PC-3 (cell line): ENCODE results near the gene DENND2C. TPM values are rescaled to one million over a fixed set of nuclear protein-coding genes. Genes with fewer than 3 reads are reported as not detected.

Experiments used
- ATAC-seq: fragments of 200-7000 bp; cut with Tn5 transposase; 2 replicates; pipeline ENCODE4 v1.9.1; 2020; ENCODE audit warnings: mild to moderate bottlenecking, moderate library complexity
- BruUV-seq: library from RNA; stranded (reverse); fragments of 400-500 nt; replicated peaks from 2 replicates; lab custom pipeline; 2021; lab: Mats Ljungman, UMichigan
- CTCF ChIA-PET: fragments of 300-600 bp; sonication (Branson Sonifier 250); formaldehyde crosslinking; loops from one replicate; lab custom pipeline; 2022; ENCODE audit warnings: antibody characterized with exemption; lab: Charles Lee
- POLR2A ChIA-PET: fragments of 300-600 bp; sonication (Branson Sonifier 250); formaldehyde crosslinking; loops from one replicate; lab custom pipeline; 2022; ENCODE audit warnings: antibody characterized with exemption; ENCODE audit not compliant: unreplicated experiment; lab: Charles Lee
- DNase-seq: peaks from one replicate; pipeline ENCODE4 v3.0.0-alpha.2; 2015
- H2AFZ ChIP-seq: fragments of 300-600 bp; sonication (generic); 2 replicates; pipeline ENCODE4 v1.6.0; 2016; ENCODE audit warnings: antibody characterized with exemption, low read length
- H3F3A ChIP-seq: fragments of 300-600 bp; sonication (generic); one replicate; pipeline ENCODE4 v1.6.0; 2017; ENCODE audit warnings: antibody characterized with exemption, low read length, control low read depth, mild to moderate bottlenecking; ENCODE audit not compliant: unreplicated experiment
- H3K27ac ChIP-seq: fragments of 300-600 bp; sonication (generic); 2 replicates; pipeline ENCODE4 v1.5.1; 2016; ENCODE audit warnings: mild to moderate bottlenecking, low read length
- H3K27me3 ChIP-seq: fragments of 300-600 bp; sonication (generic); 2 replicates; pipeline ENCODE4 v1.6.1; 2016; ENCODE audit warnings: low read length, mixed read lengths
- H3K36me3 ChIP-seq: fragments of 300-600 bp; sonication (generic); 2 replicates; pipeline ENCODE4 v1.6.1; 2016; ENCODE audit warnings: low read depth, mixed run types, low read length, mixed read lengths
- H3K4me1 ChIP-seq: fragments of 300-600 bp; sonication (generic); 2 replicates; pipeline ENCODE4 v1.5.1; 2016; ENCODE audit warnings: low read length; ENCODE audit not compliant: insufficient read depth
- H3K4me2 ChIP-seq: fragments of 300-600 bp; sonication (generic); 2 replicates; pipeline ENCODE4 v1.6.0; 2016; ENCODE audit warnings: low read length
- H3K4me3 ChIP-seq: fragments of 300-600 bp; sonication (generic); 2 replicates; pipeline ENCODE4 v1.5.1; 2016; ENCODE audit warnings: mild to moderate bottlenecking, low read length, mixed read lengths
- H3K79me2 ChIP-seq: fragments of 300-600 bp; sonication (generic); 2 replicates; pipeline ENCODE4 v1.6.1; 2017; ENCODE audit warnings: low read length, mixed read lengths
- H3K9ac ChIP-seq: fragments of 300-600 bp; sonication (generic); 2 replicates; pipeline ENCODE4 v1.6.0; 2016; ENCODE audit warnings: mild to moderate bottlenecking, low read length
- H3K9me2 ChIP-seq: fragments of 300-600 bp; sonication (generic); replicated peaks from 2 replicates; pipeline ENCODE4 v1.6.1; 2016; ENCODE audit warnings: mixed run types, low read length, mixed read lengths
- H3K9me3 ChIP-seq: fragments of 300-600 bp; sonication (generic); 2 replicates; pipeline ENCODE4 v1.6.1; 2016; ENCODE audit warnings: low read length, mixed read lengths
- H4K20me1 ChIP-seq: fragments of 300-600 bp; sonication (generic); 2 replicates; pipeline ENCODE4 v1.6.1; 2016; ENCODE audit warnings: low read length, mixed read lengths
- CTCF ChIP-seq: fragments of 300-600 bp; sonication (generic); conservative IDR thresholded peaks from 2 replicates; pipeline ENCODE4 v1.5.1; 2017; ENCODE audit warnings: antibody characterized with exemption, low read depth, mild to moderate bottlenecking, low read length
- EZH2 ChIP-seq: fragments of 300-600 bp; sonication (generic); IDR thresholded peaks from one replicate; pipeline ENCODE4 v1.6.1; 2017; ENCODE audit warnings: antibody characterized with exemption, mild to moderate bottlenecking, low read length; ENCODE audit not compliant: unreplicated experiment
- EZH2phosphoT487 ChIP-seq: fragments of 300-600 bp; sonication (generic); IDR thresholded peaks from 2 replicates; pipeline ENCODE4 v1.6.1; 2018; ENCODE audit warnings: mild to moderate bottlenecking, antibody characterized with exemption, low read length, borderline replicate concordance
- intact Hi-C: fragments of 100-400 bp; cut with micrococcal nuclease; formaldehyde crosslinking; loops from 2 replicates; pipeline ENCODE4 v1.9.0; 2023
- total RNA-seq: library from RNA; depleted of rRNA; stranded (reverse); fragments of >200 nt; gene quantifications from 2 replicates; pipeline ENCODE4 v1.2.3, GENCODE V29; 2014

Gene DENND2C
- total RNA-seq, 1 experiment from 2014 or later, result 0.95 TPM

- Histone ChIP-seq H3K9me2 (no peaks in the 10 kb centered on the region), H3K27ac (peak overlapping the region; percentile 80), H2AFZ (peak overlapping the region; percentile 85), H3K4me3 (peak overlapping the region; percentile 85), H3K36me3 (no peaks in the 10 kb centered on the region), H3K27me3 (0 out of 2 replicates have a peak, but pooled peaks cover 6% of the 10 kb centered on the region), H4K20me1 (no peaks in the 10 kb centered on the region), H3K79me2 (no peaks in the 10 kb centered on the region), H3F3A (no peaks in the 10 kb centered on the region), H3K4me2 (peak overlapping the region; percentile 92), H3K4me1 (peaks cover 12% of the 10 kb centered on the region), H3K9me3 (no peaks in the 10 kb centered on the region), H3K9ac (peak overlapping the region; percentile 63)
- TSS peak; percentile 90 for BruUV-seq
- no peak for TF ChIP-seq CTCF
- TF ChIP-seq EZH2phosphoT487, result no peak
- TF ChIP-seq EZH2, result no peak
- POLR2A ChIA-PET, result interaction anchor here (0.6 kb wide), 2 partner anchors 46 to 119 kb away, joined by 3 to 6 read pairs; no protein-coding TSS in a partner anchor
- ATAC-seq, result peak; percentile 92
- CTCF ChIA-PET, result interaction anchor here (0.9 kb wide), 1 partner anchor 323 kb away, joined by 6 read pairs; no protein-coding TSS in a partner anchor
- intact Hi-C loops, result loop anchor here (1.0 to 2.0 kb wide), 3 partner anchors 89 to 692 kb away; partner anchors contain the start of genes BCAS2 and OLFML3
- DNase-seq, result peak; percentile 93
These were observed 498 bp upstream of the DENND2C start for GRCh38 chr1:114670083-114671010.

DNA sequence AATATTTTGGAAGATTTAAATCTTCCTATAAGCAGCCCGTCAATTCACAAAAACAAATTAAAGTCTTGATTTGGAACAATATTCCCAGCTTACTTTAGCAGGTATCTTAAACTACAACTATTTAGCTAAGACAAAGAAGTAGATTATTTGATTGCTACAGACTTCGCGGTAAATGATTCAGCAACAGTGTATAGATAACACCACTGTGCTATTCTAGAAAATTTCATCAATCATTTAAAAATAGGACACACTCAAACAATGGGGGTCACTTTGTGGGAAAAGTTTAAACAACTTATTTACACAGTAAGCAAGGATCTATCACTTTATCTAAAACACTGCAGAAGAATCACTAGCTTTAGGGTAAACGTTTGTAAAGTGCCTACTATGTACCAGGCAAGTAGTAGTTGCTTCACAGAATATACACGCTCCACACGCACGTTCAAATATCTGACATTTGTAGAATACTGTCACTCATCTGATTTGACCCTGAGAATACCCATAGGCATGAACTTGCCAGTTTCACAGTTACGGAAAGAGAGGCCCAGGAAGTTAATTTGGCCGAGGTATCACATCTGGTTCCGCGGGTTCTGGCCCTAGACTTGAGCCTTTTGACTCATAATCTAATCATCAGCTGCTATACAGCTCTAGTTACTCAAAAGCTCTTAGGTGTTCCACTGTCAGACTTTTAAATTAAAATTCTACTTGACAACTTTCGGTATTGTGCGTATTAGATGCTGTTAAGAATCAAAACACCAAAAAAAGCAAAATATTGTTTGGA, 876 bp downstream of the DENND2C start:
- Histone ChIP-seq H3K27me3 (no peaks in the 10 kb centered on the region), H3K4me3 (peak overlapping the region; percentile 85), H2AFZ (peak overlapping the region; percentile 84), H3K79me2 (no peaks in the 10 kb centered on the region), H3K36me3 (no peaks in the 10 kb centered on the region), H3K4me1 (peaks cover 12% of the 10 kb centered on the region), H3K9me3 (no peaks in the 10 kb centered on the region), H3K9ac (peak overlapping the region; percentile 71), H4K20me1 (no peaks in the 10 kb centered on the region), H3K9me2 (no peaks in the 10 kb centered on the region), H3F3A (no peaks in the 10 kb centered on the region), H3K27ac (peak overlapping the region; percentile 5; the same call in 1 of the 2 replicates), H3K4me2 (peak overlapping the region; percentile 92)
- no TSS peak for BruUV-seq
- ChIA-PET CTCF (no interaction called here), POLR2A (interaction anchor here (0.6 kb wide), 2 partner anchors 38 to 118 kb away, joined by 3 to 6 read pairs; no protein-coding TSS in a partner anchor)
- peak; percentile 76 for DNase-seq
- intact Hi-C loops, result no loop called here
- TF ChIP-seq EZH2phosphoT487, result no peak
- TF ChIP-seq CTCF, result no peak
- TF ChIP-seq EZH2, result no peak
- ATAC-seq, result peak; percentile 30
